HEK293 (cell line): ENCODE measurements around the gene ARCN1.
A peak's percentile ranks its signal among the peaks of the same experiment; 100 is the strongest.

Source experiments
- CTCF ChIA-PET: fragments of 350-600 bp; formaldehyde crosslinking; extraction: SDS; loops from one replicate; lab custom pipeline; 2021; ENCODE audit warnings: antibody characterized with exemption; lab: Yijun Ruan, JAX
- POLR2A ChIA-PET: fragments of 300-600 bp; formaldehyde crosslinking; extraction: SDS; loops from one replicate; lab custom pipeline; 2020; ENCODE audit warnings: antibody characterized with exemption, inconsistent platforms; lab: Yijun Ruan, JAX
- H3K27ac ChIP-seq: fragments of 200-500 bp; sonication (Bioruptor generic); 2 replicates; pipeline ENCODE4 v1.5.1; 2014; ENCODE audit warnings: low read depth, low read length, control low read depth, inconsistent platforms; ENCODE audit errors: extremely low read depth
- H3K36me3 ChIP-seq, 2 experiments: fragments of 200-500 bp in 1 of 2; sonication (Bioruptor generic) in 1 of 2; 1 replicate in 1 of 2; 2 replicates in 1 of 2; pipeline ENCODE4 v1.5.1; 2014 to 2017; ENCODE audit warnings: inconsistent platforms in 2 of 2, low read length in 2 of 2; ENCODE audit not compliant: control insufficient read depth in 2 of 2, insufficient read depth in 1 of 2
- H3K4me1 ChIP-seq: fragments of 200-500 bp; sonication (Bioruptor generic); 2 replicates; pipeline ENCODE4 v1.5.1; 2014; ENCODE audit warnings: mild to moderate bottlenecking, low read length, inconsistent platforms; ENCODE audit not compliant: control insufficient read depth, insufficient read depth
- H3K4me3 ChIP-seq: 2 replicates; pipeline ENCODE4 v1.5.1; 2011; ENCODE audit warnings: low read depth, mild to moderate bottlenecking, control low read depth, low read length, moderate library complexity
- H3K9me3 ChIP-seq: fragments of 200-500 bp; sonication (Bioruptor generic); 2 replicates; pipeline ENCODE4 v1.5.1; 2014; ENCODE audit warnings: low read depth, low read length, inconsistent platforms; ENCODE audit not compliant: control insufficient read depth, insufficient read depth
- BCL11A ChIP-seq: fragments of 450-650 bp; formaldehyde crosslinking; IDR thresholded peaks from 2 replicates; pipeline ENCODE4 v1.5.1; 2016; ENCODE audit warnings: low read depth, missing biosample characterization, missing genetic modification characterization
- KLF1 ChIP-seq: fragments of 450-650 bp; formaldehyde crosslinking; IDR thresholded peaks from 2 replicates; pipeline ENCODE4 v1.5.1; 2016; ENCODE audit warnings: missing biosample characterization, missing genetic modification characterization
- MEIS1 ChIP-seq: sonication (generic); formaldehyde crosslinking; IDR thresholded peaks from 2 replicates; pipeline ENCODE4 v1.8.1; 2022; ENCODE audit warnings: missing genetic modification reagents, mild to moderate bottlenecking, borderline replicate concordance
- YY2 ChIP-seq: fragments of 450-650 bp; formaldehyde crosslinking; IDR thresholded peaks from 2 replicates; pipeline ENCODE4 v1.5.1; 2016; ENCODE audit warnings: missing biosample characterization, missing genetic modification characterization
- ZBTB21 ChIP-seq: fragments of 450-650 bp; formaldehyde crosslinking; IDR thresholded peaks from 2 replicates; pipeline ENCODE4 v1.5.1; 2017; ENCODE audit warnings: missing biosample characterization, missing genetic modification characterization
- ZNF10 ChIP-seq: fragments of 450-650 bp; formaldehyde crosslinking; IDR thresholded peaks from 2 replicates; pipeline ENCODE4 v1.5.1; 2017; ENCODE audit warnings: missing biosample characterization, missing genetic modification characterization
- ZNF138 ChIP-seq: fragments of 450-650 bp; formaldehyde crosslinking; IDR thresholded peaks from 2 replicates; pipeline ENCODE4 v1.5.1; 2016; ENCODE audit warnings: missing biosample characterization, missing genetic modification characterization, borderline replicate concordance
- ZNF266 ChIP-seq: fragments of 450-650 bp; formaldehyde crosslinking; IDR thresholded peaks from 2 replicates; pipeline ENCODE4 v1.5.1; 2016; ENCODE audit warnings: missing biosample characterization, missing genetic modification characterization, low read depth
- ZNF292 ChIP-seq: fragments of 450-650 bp; formaldehyde crosslinking; IDR thresholded peaks from 2 replicates; pipeline ENCODE4 v1.5.1; 2016; ENCODE audit warnings: low read depth, missing biosample characterization, missing genetic modification characterization, borderline replicate concordance
- ZNF529 ChIP-seq: fragments of 450-650 bp; formaldehyde crosslinking; IDR thresholded peaks from 2 replicates; pipeline ENCODE4 v1.5.1; 2017; ENCODE audit warnings: missing genetic modification characterization, missing biosample characterization; ENCODE audit not compliant: insufficient replicate concordance
- ZNF561 ChIP-seq: fragments of 450-650 bp; IDR thresholded peaks from 2 replicates; pipeline ENCODE4 v1.5.1; 2018; ENCODE audit warnings: missing biosample characterization, missing genetic modification characterization, borderline replicate concordance
- ZNF670 ChIP-seq: fragments of 450-650 bp; formaldehyde crosslinking; IDR thresholded peaks from 2 replicates; pipeline ENCODE4 v1.5.1; 2016; ENCODE audit warnings: missing biosample characterization, missing genetic modification characterization, low read depth
- ZNF768 ChIP-seq: fragments of 450-650 bp; formaldehyde crosslinking; IDR thresholded peaks from 2 replicates; pipeline ENCODE4 v1.5.1; 2018; ENCODE audit warnings: missing biosample characterization, mild to moderate bottlenecking, missing genetic modification characterization
- ZXDB ChIP-seq: fragments of 450-650 bp; formaldehyde crosslinking; IDR thresholded peaks from 2 replicates; pipeline ENCODE4 v1.5.1; 2016; ENCODE audit warnings: missing biosample characterization, missing genetic modification characterization
- TF ChIP-seq, protein P1 (sequence below): fragments of 450-650 bp; formaldehyde crosslinking; IDR thresholded peaks from 2 replicates; pipeline ENCODE4 v1.5.1; 2016; ENCODE audit warnings: missing biosample characterization, missing genetic modification characterization, low read depth
- TF ChIP-seq, protein P2 (sequence below): fragments of 450-650 bp; formaldehyde crosslinking; IDR thresholded peaks from 2 replicates; pipeline ENCODE4 v1.5.1; 2017; ENCODE audit warnings: missing biosample characterization, missing genetic modification characterization

The ARCN1 gene

DNA sequence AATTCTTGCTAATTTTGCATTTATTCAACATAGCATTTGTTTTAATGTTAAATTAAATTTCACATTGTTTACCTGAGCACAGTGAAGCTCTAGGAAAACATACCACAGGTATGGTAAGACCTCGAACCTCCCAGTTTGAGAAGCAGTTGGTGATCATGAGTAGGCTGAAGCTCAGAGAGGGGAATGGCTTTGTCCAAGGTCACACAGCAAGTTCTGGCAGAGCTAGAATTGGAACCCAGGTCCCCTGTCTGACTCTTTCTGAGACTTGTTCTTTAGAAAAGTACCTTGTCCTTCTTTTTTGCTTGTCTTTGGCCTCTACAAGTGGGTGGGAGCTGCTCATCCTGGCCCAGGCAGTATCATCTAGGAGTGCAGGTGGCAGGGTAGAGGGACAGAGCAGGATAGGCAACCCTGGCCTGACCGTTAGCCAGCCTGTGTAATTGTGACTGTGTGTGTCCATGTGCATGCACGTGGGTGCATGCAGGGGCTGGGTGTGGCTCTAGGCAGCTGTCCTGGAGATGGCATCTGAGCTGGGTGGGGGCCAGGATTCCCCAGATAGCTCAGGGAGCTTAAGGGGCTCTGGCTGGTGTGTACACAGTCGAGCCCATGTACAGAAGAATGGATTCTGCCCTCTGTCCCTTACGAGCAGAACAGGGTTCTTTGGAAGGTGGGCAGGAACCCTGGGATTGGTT is 56.8 kb downstream of the ARCN1 start:
- Histone ChIP-seq H3K36me3 (peaks cover 0 to 71% of the 10 kb centered on the region in 2 experiments; a peak in 1 of 3 replicates), H3K4me3 (no peak overlapping the region), H3K27ac (no peak overlapping the region), H3K9me3 (no peaks in the 10 kb centered on the region), H3K4me1 (no peaks in the 10 kb centered on the region)
- POLR2A ChIA-PET: no interaction called here
- TF ChIP-seq, protein P1, sequence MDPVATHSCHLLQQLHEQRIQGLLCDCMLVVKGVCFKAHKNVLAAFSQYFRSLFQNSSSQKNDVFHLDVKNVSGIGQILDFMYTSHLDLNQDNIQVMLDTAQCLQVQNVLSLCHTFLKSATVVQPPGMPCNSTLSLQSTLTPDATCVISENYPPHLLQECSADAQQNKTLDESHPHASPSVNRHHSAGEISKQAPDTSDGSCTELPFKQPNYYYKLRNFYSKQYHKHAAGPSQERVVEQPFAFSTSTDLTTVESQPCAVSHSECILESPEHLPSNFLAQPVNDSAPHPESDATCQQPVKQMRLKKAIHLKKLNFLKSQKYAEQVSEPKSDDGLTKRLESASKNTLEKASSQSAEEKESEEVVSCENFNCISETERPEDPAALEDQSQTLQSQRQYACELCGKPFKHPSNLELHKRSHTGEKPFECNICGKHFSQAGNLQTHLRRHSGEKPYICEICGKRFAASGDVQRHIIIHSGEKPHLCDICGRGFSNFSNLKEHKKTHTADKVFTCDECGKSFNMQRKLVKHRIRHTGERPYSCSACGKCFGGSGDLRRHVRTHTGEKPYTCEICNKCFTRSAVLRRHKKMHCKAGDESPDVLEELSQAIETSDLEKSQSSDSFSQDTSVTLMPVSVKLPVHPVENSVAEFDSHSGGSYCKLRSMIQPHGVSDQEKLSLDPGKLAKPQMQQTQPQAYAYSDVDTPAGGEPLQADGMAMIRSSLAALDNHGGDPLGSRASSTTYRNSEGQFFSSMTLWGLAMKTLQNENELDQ: no peak
- no peak for TF ChIP-seq ZNF561 (tag by site-specific recombination)
- no peak for TF ChIP-seq MEIS1 (CRISPR knock-in tag)
- 0 out of 2 replicates have a peak, but pooled peaks have one; percentile 33 for TF ChIP-seq ZNF768 (tag by site-specific recombination)
- no peak for TF ChIP-seq ZNF266 (tag by site-specific recombination)
- TF ChIP-seq YY2 (tag by site-specific recombination): no peak
- TF ChIP-seq KLF1 (tag by site-specific recombination): 0 out of 2 replicates have a peak, but pooled peaks have one; percentile 17
- TF ChIP-seq ZNF670: no peak
- no peak for TF ChIP-seq ZNF10 (tag by site-specific recombination)
- TF ChIP-seq ZNF138 (tag by site-specific recombination): no peak
- TF ChIP-seq ZNF529: no peak
- no peak for TF ChIP-seq ZBTB21 (tag by site-specific recombination)
- TF ChIP-seq ZNF292 (tag by site-specific recombination): no peak
- no peak for TF ChIP-seq BCL11A (tag by site-specific recombination)
- TF ChIP-seq, protein P2, sequence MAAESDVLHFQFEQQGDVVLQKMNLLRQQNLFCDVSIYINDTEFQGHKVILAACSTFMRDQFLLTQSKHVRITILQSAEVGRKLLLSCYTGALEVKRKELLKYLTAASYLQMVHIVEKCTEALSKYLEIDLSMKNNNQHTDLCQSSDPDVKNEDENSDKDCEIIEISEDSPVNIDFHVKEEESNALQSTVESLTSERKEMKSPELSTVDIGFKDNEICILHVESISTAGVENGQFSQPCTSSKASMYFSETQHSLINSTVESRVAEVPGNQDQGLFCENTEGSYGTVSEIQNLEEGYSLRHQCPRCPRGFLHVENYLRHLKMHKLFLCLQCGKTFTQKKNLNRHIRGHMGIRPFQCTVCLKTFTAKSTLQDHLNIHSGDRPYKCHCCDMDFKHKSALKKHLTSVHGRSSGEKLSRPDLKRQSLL: no peak
- CTCF ChIA-PET: no interaction called here

DNA sequence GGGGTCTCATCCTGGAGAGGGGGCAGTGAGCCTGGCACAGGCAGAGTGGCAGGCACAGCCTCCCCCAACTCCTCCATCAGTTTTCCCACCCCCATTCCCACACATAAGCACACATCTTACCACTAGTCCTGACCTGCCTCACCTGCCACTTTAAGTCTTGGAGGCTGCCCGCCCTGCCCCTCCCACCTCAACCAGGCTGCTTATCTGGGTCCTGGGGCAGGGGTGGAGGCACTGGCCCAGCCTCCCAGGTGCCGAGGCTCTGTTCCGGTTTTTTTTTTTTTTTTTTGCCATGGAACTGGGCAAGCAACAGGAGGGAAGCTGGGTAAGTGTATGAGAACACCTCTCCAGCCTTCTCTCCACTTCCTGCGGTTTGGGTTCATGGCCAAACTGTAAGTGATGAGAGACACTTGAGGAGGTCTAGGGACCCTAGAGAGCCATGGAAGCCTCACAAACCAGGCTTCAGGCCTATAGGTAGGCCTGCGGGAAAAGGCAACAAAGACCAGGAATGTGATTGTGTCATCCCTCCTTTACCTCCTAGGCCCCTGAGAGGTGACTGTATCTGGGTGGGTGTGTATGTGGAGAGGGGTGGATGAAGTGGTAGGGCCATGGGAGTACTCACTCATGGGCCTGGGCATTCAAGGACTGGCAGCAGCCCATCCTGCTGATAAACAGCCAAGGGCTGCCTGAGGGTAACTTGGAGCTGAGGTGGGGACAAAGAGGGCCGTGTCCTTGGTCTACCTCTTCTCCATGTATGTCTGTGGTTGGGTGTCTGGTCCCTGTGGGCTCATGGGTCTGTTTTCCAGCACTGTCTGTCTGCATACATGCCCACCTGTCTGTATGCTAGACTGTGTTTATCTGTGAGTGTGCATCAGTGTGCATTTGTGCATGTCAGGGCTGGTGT is 57.8 kb downstream of the ARCN1 start:
- H3K36me3 ChIP-seq: peaks cover 0 to 68% of the 10 kb centered on the region in 2 experiments; a peak in 1 of 3 replicates
- no peaks in the 10 kb centered on the region for H3K9me3 ChIP-seq
- no peak overlapping the region for H3K4me3 ChIP-seq
- TF ChIP-seq KLF1 (tag by site-specific recombination): 0 out of 2 replicates have a peak, but pooled peaks have one; percentile 8
- no peak for TF ChIP-seq ZXDB (tag by site-specific recombination)
- ChIA-PET POLR2A (no interaction called here), CTCF (interaction anchor here (0.5 kb wide), 1 partner anchor 19 kb away, joined by 3 read pairs; no protein-coding TSS in a partner anchor)
- H3K4me1 ChIP-seq: peaks cover 3% of the 10 kb centered on the region; the same call in 1 of the 2 replicates
- H3K27ac ChIP-seq: no peak overlapping the region
